Ectodermal cell (in vitro differentiated cells): ENCODE results near the gene TMEM208.

Experiments used
- H3K27ac ChIP-seq: 2 replicates; pipeline ENCODE4 v1.7.0; 2013; ENCODE audit warnings: mild to moderate bottlenecking, low read depth, low read length; ENCODE audit not compliant: insufficient read depth, poor library complexity, severe bottlenecking
- H3K27me3 ChIP-seq: 2 replicates; pipeline ENCODE4 v1.7.0; 2013; ENCODE audit warnings: mild to moderate bottlenecking, low read length; ENCODE audit not compliant: insufficient read depth, control insufficient read depth, poor library complexity, severe bottlenecking
- H3K36me3 ChIP-seq: one replicate; pipeline ENCODE4 v1.7.0; 2013; ENCODE audit warnings: low read length; ENCODE audit not compliant: control insufficient read depth, insufficient read depth
- H3K4me1 ChIP-seq: one replicate; pipeline ENCODE4 v1.7.0; 2013; ENCODE audit warnings: low read length; ENCODE audit not compliant: control insufficient read depth, insufficient read depth
- H3K4me3 ChIP-seq: 2 replicates; pipeline ENCODE4 v1.7.0; 2013; ENCODE audit warnings: low read depth, low read length, control low read depth; ENCODE audit not compliant: insufficient read depth
- H3K9me3 ChIP-seq: 2 replicates; pipeline ENCODE4 v1.7.0; 2013; ENCODE audit warnings: mild to moderate bottlenecking, low read length, moderate library complexity; ENCODE audit not compliant: control insufficient read depth
- WGBS, 2 experiments: methylation state at CpG; one replicate each; pipeline ENCODE4 v1.1.7; 2013; ENCODE audit warnings: missing lambda C conversion rate in 2 of 2; 5-methylcytosine and 5-hydroxymethylcytosine counted together

The TMEM208 gene

DNA sequence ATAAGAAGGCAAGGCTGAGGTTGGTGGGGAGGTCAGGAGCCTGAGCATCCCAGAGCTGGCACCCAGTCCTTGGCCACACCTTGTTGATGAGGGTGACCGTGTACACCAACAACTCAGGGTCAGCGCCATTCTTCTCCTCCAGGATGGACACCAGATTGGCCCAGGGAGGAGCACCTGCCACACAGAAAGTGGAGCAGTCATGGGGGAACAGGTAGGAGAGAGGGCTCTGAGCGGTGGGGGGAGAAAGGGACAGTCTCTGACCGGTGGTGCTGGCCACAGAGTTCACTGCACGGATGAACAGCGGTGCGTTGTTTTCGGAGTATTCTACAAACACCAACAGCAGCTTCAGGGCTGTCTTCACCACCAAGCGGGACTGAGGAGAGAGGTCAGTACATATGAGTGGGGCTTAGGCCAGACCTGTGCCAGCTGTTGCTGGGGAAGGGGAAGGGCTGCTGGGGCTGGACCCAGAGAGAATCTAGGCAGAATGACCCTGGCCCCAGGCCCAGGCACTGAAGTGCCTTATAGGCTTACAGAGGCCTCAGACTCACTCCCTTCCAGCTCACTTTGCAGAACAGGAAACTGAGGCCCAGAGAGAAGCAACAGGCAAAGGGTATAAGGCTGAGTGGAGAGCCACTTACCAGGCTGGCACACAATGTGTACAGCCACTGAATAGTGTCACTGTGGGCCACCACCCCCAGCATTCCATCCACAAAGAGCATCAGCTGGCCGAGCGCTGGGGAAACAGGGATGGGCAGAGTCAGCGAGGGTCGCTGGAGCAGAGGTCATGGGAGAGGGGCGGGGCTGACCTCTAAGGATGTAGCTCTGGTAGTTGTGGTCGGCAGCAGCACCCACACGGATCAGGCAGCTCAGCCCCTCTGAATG, 10.7 kb downstream of the TMEM208 start:
- no peaks in the 10 kb centered on the region for H3K36me3 ChIP-seq
- H3K4me1 ChIP-seq: peaks cover 3% of the 10 kb centered on the region
- H3K4me3 ChIP-seq: no peak overlapping the region
- H3K27me3 ChIP-seq: no peaks in the 10 kb centered on the region
- no peak overlapping the region for H3K27ac ChIP-seq
- WGBS, 2 experiments: 90 to 95% methylated on average over 16 of the region's 16 CpGs
- no peaks in the 10 kb centered on the region for H3K9me3 ChIP-seq

DNA sequence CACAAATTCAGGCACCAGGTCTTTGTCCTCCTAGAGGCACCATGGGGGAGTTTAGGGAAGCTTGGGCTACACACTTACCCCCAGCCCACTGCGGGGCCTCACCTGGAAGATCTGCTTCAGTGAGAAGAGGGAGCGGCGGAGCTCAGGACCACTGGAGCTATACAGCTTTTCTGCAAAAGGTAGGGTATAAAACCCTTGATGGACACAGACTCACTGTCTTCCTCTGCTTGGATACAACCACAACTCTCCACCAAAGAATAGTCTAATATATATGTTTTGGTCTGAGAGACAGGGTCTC, 11.3 kb downstream of the TMEM208 start:
- Histone ChIP-seq H3K36me3 (no peaks in the 10 kb centered on the region), H3K4me1 (peaks cover 3% of the 10 kb centered on the region), H3K9me3 (no peaks in the 10 kb centered on the region), H3K4me3 (no peak overlapping the region), H3K27ac (no peak overlapping the region), H3K27me3 (no peaks in the 10 kb centered on the region)
- 87 to 93% methylated on average over 3 of the region's 3 CpGs for WGBS, 2 experiments

DNA sequence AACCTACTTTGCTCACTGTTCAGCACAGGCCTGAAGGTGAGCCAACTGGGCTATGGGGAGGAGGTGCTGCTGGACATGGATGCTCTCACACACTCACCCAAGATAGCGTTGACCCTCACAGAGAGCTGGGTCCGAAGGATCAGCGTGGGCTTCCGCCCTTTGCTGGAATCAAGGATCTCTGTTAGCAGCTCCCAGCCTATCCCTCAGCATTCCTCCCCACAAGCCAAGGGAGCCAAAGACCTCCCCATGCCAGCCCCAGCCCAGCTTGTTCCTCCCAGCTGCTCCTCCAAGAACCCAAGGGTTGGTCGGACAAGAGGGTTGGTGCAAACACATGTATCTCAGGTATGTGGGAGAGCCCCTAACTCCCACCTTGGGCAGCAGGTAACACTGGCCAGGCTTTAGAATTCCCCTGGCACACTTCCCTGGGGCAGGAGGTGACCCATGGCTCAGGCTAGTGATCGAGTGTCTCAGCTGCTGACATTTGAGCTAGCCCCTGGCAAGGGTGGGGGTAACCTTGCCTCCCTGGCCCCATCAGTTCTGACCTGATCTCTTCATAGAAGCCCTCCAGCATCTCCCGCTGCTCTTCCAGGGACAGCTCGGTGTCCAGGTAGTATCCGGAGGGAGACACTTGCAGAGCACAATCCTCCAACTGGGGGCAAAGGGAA, 12.0 kb downstream of the TMEM208 start:
- peaks cover 3% of the 10 kb centered on the region for H3K4me1 ChIP-seq
- H3K27ac ChIP-seq: no peak overlapping the region
- no peak overlapping the region for H3K4me3 ChIP-seq
- WGBS, 2 experiments: 95 to 97% methylated on average over 9 of the region's 9 CpGs
- no peaks in the 10 kb centered on the region for H3K36me3 ChIP-seq
- no peaks in the 10 kb centered on the region for H3K27me3 ChIP-seq
- H3K9me3 ChIP-seq: no peaks in the 10 kb centered on the region

DNA sequence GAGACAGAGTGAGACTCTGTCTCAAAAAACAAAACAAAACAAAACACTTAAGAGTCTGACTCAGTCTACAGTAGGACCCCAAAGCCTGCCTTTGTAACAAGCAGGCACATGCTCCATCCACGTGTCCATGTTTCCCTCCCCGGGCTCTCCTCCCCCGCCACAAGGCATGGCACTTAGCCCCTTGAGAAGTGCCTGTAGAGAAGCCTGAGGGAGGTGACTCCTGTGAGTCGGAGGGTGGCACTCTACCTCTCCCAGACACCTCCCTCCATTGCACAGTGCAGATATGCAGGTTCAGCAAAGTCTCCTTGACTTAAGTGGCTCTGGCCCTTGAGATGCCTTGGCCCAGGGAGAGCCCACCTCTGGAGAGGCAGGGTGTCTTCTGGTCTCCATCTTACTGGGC, 13.6 kb downstream of the TMEM208 start:
- no peak overlapping the region for H3K27ac ChIP-seq
- H3K27me3 ChIP-seq: no peaks in the 10 kb centered on the region
- no peaks in the 10 kb centered on the region for H3K9me3 ChIP-seq
- H3K4me3 ChIP-seq: no peak overlapping the region
- WGBS, 2 experiments: 88 to 91% methylated on average over 4 of the region's 4 CpGs
- no peaks in the 10 kb centered on the region for H3K36me3 ChIP-seq
- H3K4me1 ChIP-seq: peaks cover 8% of the 10 kb centered on the region

DNA sequence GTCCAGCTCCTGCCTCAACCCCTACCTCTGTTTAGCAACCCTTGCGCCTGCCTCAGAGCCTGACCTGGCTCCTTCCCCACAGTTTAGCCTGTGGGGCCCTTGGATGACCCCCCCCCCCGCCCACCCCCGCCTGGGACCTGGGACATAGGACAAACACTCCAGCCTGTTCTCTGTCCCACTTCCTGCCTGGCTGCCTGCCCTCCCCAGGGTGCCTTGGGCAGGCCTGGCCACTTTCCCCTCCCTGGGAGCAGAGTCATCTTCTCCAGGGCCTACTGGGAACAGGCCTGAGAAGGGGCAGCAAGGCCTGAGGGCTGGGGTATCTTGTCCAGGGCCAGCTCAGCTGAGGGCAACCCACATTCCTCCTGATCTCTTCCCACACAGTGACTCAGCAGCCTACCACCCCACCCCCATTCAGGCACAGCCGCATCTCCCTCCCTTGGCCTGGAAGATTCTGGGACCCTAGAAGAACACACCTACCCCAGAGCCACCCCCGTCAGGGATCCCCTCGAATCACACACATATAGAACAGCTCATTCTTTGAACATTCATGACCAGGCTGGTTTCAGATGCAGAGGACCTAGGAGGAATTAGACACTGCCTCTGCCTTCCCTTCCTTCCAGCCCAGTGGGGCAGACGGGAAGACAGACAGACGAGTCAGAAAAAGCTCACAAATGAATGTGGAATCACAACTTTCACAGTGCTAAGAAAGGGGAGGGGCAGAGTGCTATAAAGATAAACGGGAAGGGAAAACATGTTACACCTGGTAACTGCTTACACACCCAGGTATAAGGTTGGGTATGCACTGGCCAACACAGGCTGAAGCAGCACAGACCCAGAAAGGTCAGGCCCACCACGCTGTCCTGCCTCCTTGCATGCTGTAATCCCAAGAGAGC, 14.3 kb downstream of the TMEM208 start:
- no peak overlapping the region for H3K27ac ChIP-seq

DNA sequence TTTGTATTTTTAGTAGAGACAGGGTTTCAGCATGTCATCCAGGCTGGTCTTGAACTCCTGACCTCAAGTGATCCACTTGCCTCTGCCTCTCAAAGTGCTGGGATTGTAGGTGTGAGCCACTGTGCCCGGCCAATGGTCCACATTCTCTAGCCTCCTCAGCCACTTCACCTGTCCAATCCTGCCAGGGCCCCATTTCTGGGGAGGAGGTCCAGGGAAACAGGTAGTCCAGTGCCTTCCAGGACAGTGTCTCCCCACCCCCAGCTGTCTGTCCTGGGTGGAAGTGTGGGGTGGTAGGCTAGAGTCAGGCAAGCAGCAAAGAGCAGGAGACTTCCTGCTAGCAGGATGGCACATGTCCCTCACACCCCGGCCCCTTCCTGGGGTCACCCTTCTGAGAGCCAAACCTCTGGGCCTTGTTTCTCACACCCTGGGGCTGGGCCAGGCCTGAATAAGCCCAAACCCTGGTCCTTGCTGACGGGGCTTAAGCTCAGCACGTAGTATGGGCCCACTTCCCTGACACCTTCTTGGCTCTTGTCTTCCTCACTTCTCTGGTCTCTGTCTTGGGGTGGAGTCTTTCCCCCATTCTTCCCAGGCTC, 15.3 kb downstream of the TMEM208 start:
- 93 to 94% methylated on average over 4 of the region's 4 CpGs for WGBS, 2 experiments
- peaks cover 9% of the 10 kb centered on the region for H3K4me1 ChIP-seq
- H3K9me3 ChIP-seq: no peaks in the 10 kb centered on the region
- H3K27ac ChIP-seq: no peak overlapping the region
- no peaks in the 10 kb centered on the region for H3K36me3 ChIP-seq
- no peak overlapping the region for H3K4me3 ChIP-seq
- H3K27me3 ChIP-seq: peaks cover 7% of the 10 kb centered on the region

More for the DNA sequence above, 14.3 kb downstream of the TMEM208 start:
- Histone ChIP-seq H3K4me3 (no peak overlapping the region), H3K27me3 (no peaks in the 10 kb centered on the region), H3K4me1 (peaks cover 9% of the 10 kb centered on the region), H3K9me3 (no peaks in the 10 kb centered on the region), H3K36me3 (no peaks in the 10 kb centered on the region)
- 69 to 82% methylated on average over 8 to 10 of the region's 10 CpGs for WGBS, 2 experiments

DNA sequence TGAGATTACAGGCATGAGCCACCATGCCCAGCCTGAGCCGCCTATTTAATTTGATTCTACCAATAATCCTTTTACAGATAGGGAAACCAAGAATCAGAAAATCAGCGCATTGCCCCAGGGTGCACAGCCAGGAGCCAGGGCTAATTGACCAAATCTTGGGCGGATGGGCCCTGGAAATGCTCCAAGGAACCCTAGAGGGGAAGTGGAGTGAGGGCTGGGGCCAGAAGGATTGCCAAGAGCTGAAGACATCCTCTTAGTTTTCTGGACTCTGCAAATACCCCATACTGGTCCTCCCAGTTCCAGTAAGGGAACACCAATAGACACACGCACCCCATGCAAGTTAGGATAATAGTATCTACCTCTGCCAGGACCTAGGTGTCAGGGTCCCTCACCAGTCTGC, 16.6 kb downstream of the TMEM208 start:
- no peak overlapping the region for H3K27ac ChIP-seq
- 91 to 95% methylated on average over 4 of the region's 4 CpGs for WGBS, 2 experiments
- H3K4me1 ChIP-seq: peaks cover 19% of the 10 kb centered on the region
- H3K27me3 ChIP-seq: peaks cover 15% of the 10 kb centered on the region
- H3K36me3 ChIP-seq: no peaks in the 10 kb centered on the region
- no peak overlapping the region for H3K4me3 ChIP-seq
- no peaks in the 10 kb centered on the region for H3K9me3 ChIP-seq

DNA sequence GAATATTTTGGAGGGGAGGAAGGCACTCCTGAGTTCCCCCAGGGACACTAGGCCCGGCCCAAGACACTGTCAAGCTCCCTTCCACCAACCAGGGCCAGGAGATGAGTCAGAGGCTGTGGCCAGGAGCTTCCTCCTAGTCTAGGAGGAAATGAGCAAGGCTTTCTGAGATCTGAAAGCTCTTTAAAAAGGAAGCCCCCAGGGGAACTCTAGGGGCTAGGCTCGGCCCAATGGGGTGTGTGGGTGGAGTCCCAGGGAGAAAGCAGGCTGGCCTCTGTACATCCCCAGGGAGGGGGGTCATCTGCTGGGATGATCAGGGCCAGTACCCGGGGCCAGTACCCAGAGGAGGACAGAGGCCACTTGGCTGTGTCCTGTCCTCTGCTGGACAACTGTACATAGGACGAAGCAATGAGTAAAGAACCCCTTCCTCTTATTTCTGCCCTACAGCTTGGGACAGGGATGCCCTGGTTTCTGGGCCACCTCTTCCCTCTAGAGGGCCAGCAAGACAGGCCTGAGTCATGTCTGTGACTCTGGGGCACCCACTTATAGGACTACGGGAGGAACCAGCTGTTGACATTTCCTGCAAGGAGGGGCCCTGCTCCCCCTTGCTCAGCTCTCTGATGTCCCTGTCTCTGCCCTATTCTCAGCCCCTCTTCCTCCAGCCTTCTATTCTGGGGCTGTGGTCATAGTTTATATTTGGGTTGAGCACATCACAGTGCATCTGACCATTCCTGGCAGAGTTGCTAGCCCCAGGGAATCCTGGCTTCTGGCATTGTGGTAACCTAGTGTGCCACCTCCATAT, 17.7 kb downstream of the TMEM208 start:
- Histone ChIP-seq H3K9me3 (no peaks in the 10 kb centered on the region), H3K4me3 (no peak overlapping the region), H3K27me3 (peaks cover 26% of the 10 kb centered on the region), H3K27ac (no peak overlapping the region), H3K4me1 (peaks cover 25% of the 10 kb centered on the region), H3K36me3 (no peaks in the 10 kb centered on the region)
- WGBS, 2 experiments: 81 to 82% methylated on average over 5 of the region's 5 CpGs

DNA sequence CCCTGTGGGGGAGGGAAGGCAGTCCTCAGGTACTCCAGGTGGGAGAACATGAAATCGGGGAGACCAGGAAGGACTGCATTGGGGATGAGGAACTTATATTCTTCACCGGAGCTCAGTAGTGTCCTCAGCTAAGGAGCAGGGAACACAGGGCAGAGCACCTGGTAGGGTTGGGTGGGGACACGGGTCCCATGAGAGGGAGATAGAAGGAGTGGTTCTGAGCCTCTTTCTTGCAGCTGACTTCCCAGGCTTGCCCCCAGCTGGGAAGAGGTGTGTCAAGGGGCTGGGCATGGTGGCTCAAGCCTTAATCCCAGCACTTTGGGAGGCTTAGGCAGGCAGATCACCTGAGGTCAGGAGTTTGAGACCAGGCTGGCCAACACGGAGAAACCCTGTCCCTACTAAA, 18.3 kb downstream of the TMEM208 start:
- no peaks in the 10 kb centered on the region for H3K36me3 ChIP-seq
- H3K27me3 ChIP-seq: peaks cover 32% of the 10 kb centered on the region
- H3K27ac ChIP-seq: no peak overlapping the region
- 84 to 87% methylated on average over 4 of the region's 4 CpGs for WGBS, 2 experiments
- peaks cover 30% of the 10 kb centered on the region for H3K4me1 ChIP-seq
- no peaks in the 10 kb centered on the region for H3K9me3 ChIP-seq
- H3K4me3 ChIP-seq: no peak overlapping the region
